Fibroblast of skin of back (primary cell): ENCODE data around the gene PRKAG1.

Experiments
- DNase-seq: peaks from one replicate; pipeline ENCODE4 v3.0.0-alpha.2; 2013

PRKAG1 gene

GRCh38 chr12:48980389-48980952, 38.1 kb downstream of the PRKAG1 start:
- DNase-seq: no peak

GRCh38 chr12:48979602-48980388, 38.8 kb downstream of the PRKAG1 start:
- DNase-seq: no peak

- no peak for DNase-seq
Observed at GRCh38 chr12:48978741-48979601, 39.6 kb downstream of the PRKAG1 start.

GRCh38 chr12:48978291-48978740, 40.3 kb downstream of the PRKAG1 start, which contains the start of gene WNT1:
WNT1 (plus strand) TSS chr12:48978322; CDS start chr12:48978651, 329 bp downstream.
- DNase-seq: no peak

GRCh38 chr12:48977290-48978281, 41.0 kb downstream of the PRKAG1 start:
- peak; percentile 53 for DNase-seq

- DNase-seq: peak; percentile 60
Observed at GRCh38 chr12:48973941-48974673, 44.5 kb downstream of the PRKAG1 start.

GRCh38 chr12:48973531-48973930, 45.0 kb downstream of the PRKAG1 start:
- DNase-seq: no peak

GRCh38 chr12:48972952-48973483, 45.6 kb downstream of the PRKAG1 start:
- DNase-seq: no peak

- peak; percentile 69 for DNase-seq
Observed at GRCh38 chr12:48972213-48972951, 46.2 kb downstream of the PRKAG1 start.

GRCh38 chr12:48970702-48971334, 47.8 kb downstream of the PRKAG1 start:
- DNase-seq: no peak

GRCh38 chr12:48969833-48970701, 48.5 kb downstream of the PRKAG1 start:
- no peak for DNase-seq

- DNase-seq: no peak
Observed at GRCh38 chr12:48969160-48969771, 49.3 kb downstream of the PRKAG1 start.

- no peak for DNase-seq
Observed at GRCh38 chr12:48968467-48968866, 50.1 kb downstream of the PRKAG1 start.

GRCh38 chr12:48967991-48968390, 50.6 kb downstream of the PRKAG1 start:
- DNase-seq: no peak

- DNase-seq: no peak
Observed at GRCh38 chr12:48966177-48966895, 52.2 kb downstream of the PRKAG1 start.

GRCh38 chr12:48965298-48965838, 53.2 kb downstream of the PRKAG1 start:
- DNase-seq: no peak

- no peak for DNase-seq
Observed at GRCh38 chr12:48961801-48962200, 56.8 kb downstream of the PRKAG1 start.
